ENCODE data around the gene CPEB4.
A peak's percentile ranks its signal among the peaks of the same experiment; 100 is the strongest.

The CPEB4 gene

DNA sequence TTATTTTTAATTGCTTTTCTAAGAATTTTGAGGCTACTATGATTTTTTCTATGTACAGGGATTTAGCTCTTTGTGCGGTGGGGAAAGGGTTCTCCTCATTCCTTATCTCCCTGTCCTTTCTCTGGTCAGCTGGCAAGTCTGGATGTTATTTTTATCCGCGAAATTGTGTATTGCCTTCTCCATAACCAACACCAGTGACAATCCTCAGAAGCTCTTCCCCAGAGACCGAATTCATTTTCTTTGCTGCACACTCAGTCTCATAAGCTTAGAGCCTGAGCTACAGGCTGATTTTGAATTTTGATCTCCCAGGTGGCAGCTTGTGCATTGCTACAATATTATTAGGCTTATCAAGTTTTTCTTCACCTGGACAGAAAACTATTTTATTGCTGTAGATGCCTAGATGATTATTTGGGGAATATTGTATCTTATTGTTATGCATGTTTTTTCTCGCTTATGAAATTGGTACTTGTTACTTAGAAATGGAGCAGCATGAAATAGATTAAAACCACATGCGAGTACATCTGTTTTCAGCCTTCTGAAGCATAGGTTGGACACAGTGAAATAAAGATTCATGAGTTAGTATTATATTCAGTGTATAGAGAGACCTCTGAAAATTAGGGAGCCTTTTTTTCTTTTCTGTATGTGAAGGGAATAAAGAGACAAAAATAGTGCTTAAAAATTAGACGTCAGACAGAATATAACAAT, 27.3 kb downstream of the CPEB4 start:
- peak overlapping the region; percentile 84 for H3K27ac ChIP-seq
- no peak overlapping the region for H3K4me3 ChIP-seq (ENCODE audit: low read depth in 1 of 2, low read length in 1 of 2)
- peaks cover 60 to 68% of the 10 kb centered on the region in 2 experiments for H3K4me1 ChIP-seq (ENCODE audit: control insufficient read depth in 1 of 2, insufficient read depth in 1 of 2, low read depth in 1 of 2, low read length in 1 of 2)
- peaks cover 18% of the 10 kb centered on the region for H3K36me3 ChIP-seq
- no peaks in the 10 kb centered on the region for H3K9me3 ChIP-seq
- H3K27me3 ChIP-seq, result no peaks in the 10 kb centered on the region
- TF ChIP-seq, protein P1, sequence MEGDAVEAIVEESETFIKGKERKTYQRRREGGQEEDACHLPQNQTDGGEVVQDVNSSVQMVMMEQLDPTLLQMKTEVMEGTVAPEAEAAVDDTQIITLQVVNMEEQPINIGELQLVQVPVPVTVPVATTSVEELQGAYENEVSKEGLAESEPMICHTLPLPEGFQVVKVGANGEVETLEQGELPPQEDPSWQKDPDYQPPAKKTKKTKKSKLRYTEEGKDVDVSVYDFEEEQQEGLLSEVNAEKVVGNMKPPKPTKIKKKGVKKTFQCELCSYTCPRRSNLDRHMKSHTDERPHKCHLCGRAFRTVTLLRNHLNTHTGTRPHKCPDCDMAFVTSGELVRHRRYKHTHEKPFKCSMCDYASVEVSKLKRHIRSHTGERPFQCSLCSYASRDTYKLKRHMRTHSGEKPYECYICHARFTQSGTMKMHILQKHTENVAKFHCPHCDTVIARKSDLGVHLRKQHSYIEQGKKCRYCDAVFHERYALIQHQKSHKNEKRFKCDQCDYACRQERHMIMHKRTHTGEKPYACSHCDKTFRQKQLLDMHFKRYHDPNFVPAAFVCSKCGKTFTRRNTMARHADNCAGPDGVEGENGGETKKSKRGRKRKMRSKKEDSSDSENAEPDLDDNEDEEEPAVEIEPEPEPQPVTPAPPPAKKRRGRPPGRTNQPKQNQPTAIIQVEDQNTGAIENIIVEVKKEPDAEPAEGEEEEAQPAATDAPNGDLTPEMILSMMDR (IDR thresholded peaks at IDR 0.05), result no peak

- TF ChIP-seq, protein P1 (IDR thresholded peaks at IDR 0.05), result no peak
Observed at GRCh38 chr5:173916233-173916632, 28.1 kb downstream of the CPEB4 start.

GRCh38 chr5:173917788-173918786, 29.9 kb downstream of the CPEB4 start:
- Histone ChIP-seq H3K9me3 (no peaks in the 10 kb centered on the region), H3K36me3 (peaks cover 8% of the 10 kb centered on the region), H3K4me1 (ENCODE audit: control insufficient read depth in 1 of 2, insufficient read depth in 1 of 2, low read depth in 1 of 2, low read length in 1 of 2) (peaks cover 83 to 92% of the 10 kb centered on the region in 2 experiments), H3K4me3 (ENCODE audit: low read depth in 1 of 2, low read length in 1 of 2) (peak overlapping the region; percentile 41 to 52), H3K27ac (peak overlapping the region; percentile 84), H3K27me3 (no peaks in the 10 kb centered on the region)
- TF ChIP-seq, protein P1 (IDR thresholded peaks at IDR 0.05), result no peak

More at GRCh38 chr5:173916233-173916632, 28.1 kb downstream of the CPEB4 start:
- Histone ChIP-seq H3K27me3 (no peaks in the 10 kb centered on the region), H3K4me1 (ENCODE audit: control insufficient read depth in 1 of 2, insufficient read depth in 1 of 2, low read depth in 1 of 2, low read length in 1 of 2) (peaks cover 67 to 74% of the 10 kb centered on the region in 2 experiments), H3K9me3 (no peaks in the 10 kb centered on the region), H3K4me3 (ENCODE audit: low read depth in 1 of 2, low read length in 1 of 2) (no peak overlapping the region), H3K36me3 (peaks cover 10% of the 10 kb centered on the region), H3K27ac (peak overlapping the region; percentile 84)

DNA sequence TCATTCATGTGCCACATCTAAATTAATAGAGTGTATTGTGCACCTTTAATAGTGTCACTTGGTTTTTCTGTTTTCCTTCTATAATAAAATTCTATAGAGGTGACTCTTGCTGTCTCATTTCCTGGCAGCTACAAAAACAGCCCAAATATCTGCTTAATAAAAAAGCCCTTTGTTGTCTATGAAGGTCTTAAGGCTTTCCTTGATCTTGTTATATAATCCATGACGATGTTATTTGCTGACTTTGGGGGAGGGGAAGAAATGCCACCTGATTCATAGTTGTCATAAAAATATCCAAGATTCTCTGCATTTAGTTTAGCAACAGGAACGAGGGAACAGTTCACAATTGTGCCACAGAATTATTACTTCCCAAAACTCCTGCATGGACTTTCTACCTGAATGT, 31.3 kb downstream of the CPEB4 start:
- TF ChIP-seq, protein P1 (IDR thresholded peaks at IDR 0.05), result no peak
- peaks cover 8% of the 10 kb centered on the region for H3K36me3 ChIP-seq
- H3K4me3 ChIP-seq (ENCODE audit: low read depth in 1 of 2, low read length in 1 of 2), result no peak overlapping the region
- H3K27me3 ChIP-seq, result no peaks in the 10 kb centered on the region
- H3K4me1 ChIP-seq (ENCODE audit: control insufficient read depth in 1 of 2, insufficient read depth in 1 of 2, low read depth in 1 of 2, low read length in 1 of 2), result peaks cover 77 to 88% of the 10 kb centered on the region in 2 experiments
- peak overlapping the region; percentile 84 for H3K27ac ChIP-seq
- H3K9me3 ChIP-seq, result no peaks in the 10 kb centered on the region

- Histone ChIP-seq H3K27ac (peak overlapping the region; percentile 84), H3K27me3 (no peaks in the 10 kb centered on the region)
Observed at GRCh38 chr5:173920024-173920753, 32.0 kb downstream of the CPEB4 start.

More at GRCh38 chr5:173920024-173920753, 32.0 kb downstream of the CPEB4 start:
- Histone ChIP-seq H3K4me3 (ENCODE audit: low read depth in 1 of 2, low read length in 1 of 2) (peak overlapping the region in 1 of 2 experiments; percentile 9), H3K36me3 (peaks cover 8% of the 10 kb centered on the region), H3K4me1 (ENCODE audit: control insufficient read depth in 1 of 2, insufficient read depth in 1 of 2, low read depth in 1 of 2, low read length in 1 of 2) (peaks cover 79 to 91% of the 10 kb centered on the region in 2 experiments), H3K9me3 (no peaks in the 10 kb centered on the region)
- TF ChIP-seq, protein P1 (IDR thresholded peaks at IDR 0.05), result peak; percentile 64
